NCI-H146 treated with DMSO at 0.1 percent for 48 hours (cell line): Measurements from ENCODE around the gene SHISAL1.

Source experiments
- DNase-seq: peaks from one replicate; lab custom pipeline; 2025; ENCODE audit not compliant: unreplicated experiment; lab: John Stamatoyannopoulos, UW

SHISAL1 gene

DNA sequence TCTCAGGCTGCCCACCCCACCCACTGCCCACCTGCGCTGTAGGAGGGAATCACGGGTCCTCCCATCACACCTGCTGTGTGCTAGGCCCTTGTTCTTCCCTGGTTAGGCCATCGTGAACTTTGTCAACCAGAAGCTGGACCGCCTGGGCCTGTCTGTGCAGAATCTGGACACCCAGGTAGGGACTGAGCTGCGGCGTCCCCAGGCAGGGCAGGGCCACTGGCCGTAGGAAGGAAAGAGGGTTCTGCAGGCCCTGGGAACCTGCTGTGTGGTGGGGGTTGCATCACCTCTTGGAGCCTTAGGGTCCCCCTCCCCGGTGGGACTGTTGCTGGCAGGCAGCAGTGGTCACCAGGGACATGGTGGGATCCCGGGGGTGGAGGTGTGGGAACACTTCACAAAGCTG is 116.5 kb downstream of the SHISAL1 start:
- DNase-seq: no peak

DNA sequence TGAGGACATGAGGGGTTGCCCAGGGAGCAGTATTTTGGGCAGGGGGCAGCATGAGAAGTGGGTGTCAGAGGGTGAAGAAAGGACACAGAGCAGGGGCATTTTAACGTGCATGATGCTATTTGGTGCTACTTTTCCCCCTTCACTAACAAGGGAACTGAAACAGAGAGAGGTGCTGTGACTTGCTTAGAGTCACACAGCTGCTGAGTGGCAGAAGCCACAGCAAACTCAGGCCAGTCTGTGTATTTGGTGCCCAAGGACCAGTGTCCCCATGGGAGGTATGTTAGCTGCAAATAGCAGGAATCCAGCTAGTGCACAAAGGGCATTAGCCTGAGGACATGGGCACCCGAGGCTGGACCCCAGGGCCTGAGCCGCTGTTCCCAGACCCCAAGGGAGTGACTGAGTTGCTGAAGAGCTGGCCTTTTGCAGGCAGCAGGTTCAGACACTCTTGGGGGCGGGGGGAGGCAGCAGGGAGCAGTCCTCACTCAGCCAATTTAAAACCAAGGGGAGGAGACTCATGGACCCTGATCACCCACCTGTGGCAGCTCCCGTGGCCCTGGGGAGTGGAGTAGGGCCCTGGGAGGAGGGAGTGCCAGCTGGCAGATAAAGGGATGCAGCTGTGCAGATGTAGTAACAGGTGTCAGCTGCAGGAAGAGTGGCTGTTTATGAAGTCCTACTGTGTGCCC is 117.4 kb downstream of the SHISAL1 start:
- no peak for DNase-seq

DNA sequence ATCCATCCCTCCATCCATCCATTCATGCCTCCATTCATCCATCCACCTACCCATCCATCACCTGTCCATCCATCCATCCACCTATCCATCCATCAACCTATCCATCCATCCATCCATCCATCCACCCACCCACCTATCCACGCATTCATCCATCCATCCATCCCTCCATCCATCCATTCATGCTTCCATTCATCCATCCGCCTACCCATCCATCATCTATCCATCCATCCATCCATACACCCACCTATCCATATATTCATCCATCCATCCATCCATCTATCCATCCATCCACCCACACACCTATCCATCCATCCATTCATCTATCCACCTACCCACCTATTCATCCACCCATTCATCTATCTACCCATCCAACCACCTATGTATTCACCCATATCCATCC is 118.2 kb downstream of the SHISAL1 start:
- no peak for DNase-seq
